GM23338 (cell line): Measurements from ENCODE around the gene HS6ST3.

ENCODE experiments used
- CREB1 ChIP-seq: fragments of 250-450 bp; sonication (Bioruptor Pico); IDR thresholded peaks from 2 replicates; pipeline ENCODE4 v1.5.0; 2020; ENCODE audit warnings: low read depth, mild to moderate bottlenecking, moderate library complexity
- EZH2 ChIP-seq: fragments of 200-600 bp; sonication (generic); IDR thresholded peaks from one replicate; pipeline ENCODE4 v1.8.0; 2017; ENCODE audit warnings: antibody characterized with exemption, mild to moderate bottlenecking, low read depth; ENCODE audit not compliant: unreplicated experiment
- EZH2phosphoT487 ChIP-seq: fragments of 200-600 bp; sonication (generic); IDR thresholded peaks from one replicate; pipeline ENCODE4 v1.8.1; 2018; ENCODE audit warnings: antibody characterized with exemption; ENCODE audit not compliant: unreplicated experiment
- JUNB ChIP-seq: IDR thresholded peaks from one replicate; pipeline ENCODE4 v1.6.1; 2016; ENCODE audit warnings: antibody characterized with exemption; ENCODE audit not compliant: unreplicated experiment
- POLR2AphosphoS5 ChIP-seq: IDR thresholded peaks from 2 replicates; pipeline ENCODE4 v1.6.1; 2016; ENCODE audit warnings: antibody characterized with exemption, low read depth
- ZNF114 ChIP-seq: fragments of 250-450 bp; sonication (Bioruptor Pico); IDR thresholded peaks from 2 replicates; pipeline ENCODE4 v1.5.0; 2020; ENCODE audit warnings: mild to moderate bottlenecking, moderate library complexity
- ZNF331 ChIP-seq: fragments of 250-450 bp; sonication (Bioruptor Pico); IDR thresholded peaks from 2 replicates; pipeline ENCODE4 v1.5.0; 2020; ENCODE audit warnings: low read depth, mild to moderate bottlenecking, moderate library complexity
- TF ChIP-seq, protein P1 (sequence below), 2 experiments: fragments of 200-600 bp in 1 of 2; sonication (generic) in 1 of 2; conservative IDR thresholded peaks; 2 replicates each; pipeline versions ENCODE4 v1.5.1 to v1.6.1; 2016 to 2017; ENCODE audit warnings: antibody characterized with exemption in 2 of 2, low read depth in 2 of 2, mild to moderate bottlenecking in 2 of 2, moderate library complexity in 1 of 2
- TF ChIP-seq, protein P2 (sequence below): IDR thresholded peaks from one replicate; pipeline ENCODE4 v1.6.1; 2018; ENCODE audit warnings: antibody characterized with exemption; ENCODE audit not compliant: unreplicated experiment
- TF ChIP-seq, protein P3 (sequence below): IDR thresholded peaks from 2 replicates; pipeline ENCODE4 v1.6.1; 2016; ENCODE audit warnings: antibody characterized with exemption

DNA sequence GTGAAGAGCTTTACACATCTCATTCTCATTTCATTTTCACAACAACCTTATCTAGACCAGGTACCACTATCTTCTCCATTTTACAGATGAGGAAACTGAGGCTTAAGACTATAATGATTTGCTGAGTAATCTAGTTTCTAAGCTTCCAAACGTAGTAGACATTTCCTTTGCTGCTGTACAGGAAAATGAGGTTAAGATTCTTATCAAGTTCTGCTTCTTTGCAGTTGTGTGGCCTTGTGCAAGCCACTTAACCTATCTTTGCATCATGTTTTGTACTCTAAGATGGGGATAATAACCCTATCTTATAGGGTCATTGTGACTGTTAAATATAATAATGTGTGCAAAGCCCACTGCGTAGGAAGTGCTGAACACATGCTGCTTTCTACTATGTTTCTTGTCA is 307.9 kb downstream of the HS6ST3 start:
- TF ChIP-seq, protein P1, sequence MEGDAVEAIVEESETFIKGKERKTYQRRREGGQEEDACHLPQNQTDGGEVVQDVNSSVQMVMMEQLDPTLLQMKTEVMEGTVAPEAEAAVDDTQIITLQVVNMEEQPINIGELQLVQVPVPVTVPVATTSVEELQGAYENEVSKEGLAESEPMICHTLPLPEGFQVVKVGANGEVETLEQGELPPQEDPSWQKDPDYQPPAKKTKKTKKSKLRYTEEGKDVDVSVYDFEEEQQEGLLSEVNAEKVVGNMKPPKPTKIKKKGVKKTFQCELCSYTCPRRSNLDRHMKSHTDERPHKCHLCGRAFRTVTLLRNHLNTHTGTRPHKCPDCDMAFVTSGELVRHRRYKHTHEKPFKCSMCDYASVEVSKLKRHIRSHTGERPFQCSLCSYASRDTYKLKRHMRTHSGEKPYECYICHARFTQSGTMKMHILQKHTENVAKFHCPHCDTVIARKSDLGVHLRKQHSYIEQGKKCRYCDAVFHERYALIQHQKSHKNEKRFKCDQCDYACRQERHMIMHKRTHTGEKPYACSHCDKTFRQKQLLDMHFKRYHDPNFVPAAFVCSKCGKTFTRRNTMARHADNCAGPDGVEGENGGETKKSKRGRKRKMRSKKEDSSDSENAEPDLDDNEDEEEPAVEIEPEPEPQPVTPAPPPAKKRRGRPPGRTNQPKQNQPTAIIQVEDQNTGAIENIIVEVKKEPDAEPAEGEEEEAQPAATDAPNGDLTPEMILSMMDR (conservative IDR thresholded peaks at IDR 0.05; ENCODE audit: low read depth in 2 of 2): no peak
- no peak for TF ChIP-seq EZH2
- TF ChIP-seq POLR2AphosphoS5: no peak
- no peak for TF ChIP-seq CREB1
- TF ChIP-seq, protein P2, sequence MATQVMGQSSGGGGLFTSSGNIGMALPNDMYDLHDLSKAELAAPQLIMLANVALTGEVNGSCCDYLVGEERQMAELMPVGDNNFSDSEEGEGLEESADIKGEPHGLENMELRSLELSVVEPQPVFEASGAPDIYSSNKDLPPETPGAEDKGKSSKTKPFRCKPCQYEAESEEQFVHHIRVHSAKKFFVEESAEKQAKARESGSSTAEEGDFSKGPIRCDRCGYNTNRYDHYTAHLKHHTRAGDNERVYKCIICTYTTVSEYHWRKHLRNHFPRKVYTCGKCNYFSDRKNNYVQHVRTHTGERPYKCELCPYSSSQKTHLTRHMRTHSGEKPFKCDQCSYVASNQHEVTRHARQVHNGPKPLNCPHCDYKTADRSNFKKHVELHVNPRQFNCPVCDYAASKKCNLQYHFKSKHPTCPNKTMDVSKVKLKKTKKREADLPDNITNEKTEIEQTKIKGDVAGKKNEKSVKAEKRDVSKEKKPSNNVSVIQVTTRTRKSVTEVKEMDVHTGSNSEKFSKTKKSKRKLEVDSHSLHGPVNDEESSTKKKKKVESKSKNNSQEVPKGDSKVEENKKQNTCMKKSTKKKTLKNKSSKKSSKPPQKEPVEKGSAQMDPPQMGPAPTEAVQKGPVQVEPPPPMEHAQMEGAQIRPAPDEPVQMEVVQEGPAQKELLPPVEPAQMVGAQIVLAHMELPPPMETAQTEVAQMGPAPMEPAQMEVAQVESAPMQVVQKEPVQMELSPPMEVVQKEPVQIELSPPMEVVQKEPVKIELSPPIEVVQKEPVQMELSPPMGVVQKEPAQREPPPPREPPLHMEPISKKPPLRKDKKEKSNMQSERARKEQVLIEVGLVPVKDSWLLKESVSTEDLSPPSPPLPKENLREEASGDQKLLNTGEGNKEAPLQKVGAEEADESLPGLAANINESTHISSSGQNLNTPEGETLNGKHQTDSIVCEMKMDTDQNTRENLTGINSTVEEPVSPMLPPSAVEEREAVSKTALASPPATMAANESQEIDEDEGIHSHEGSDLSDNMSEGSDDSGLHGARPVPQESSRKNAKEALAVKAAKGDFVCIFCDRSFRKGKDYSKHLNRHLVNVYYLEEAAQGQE: no peak
- TF ChIP-seq, protein P3, sequence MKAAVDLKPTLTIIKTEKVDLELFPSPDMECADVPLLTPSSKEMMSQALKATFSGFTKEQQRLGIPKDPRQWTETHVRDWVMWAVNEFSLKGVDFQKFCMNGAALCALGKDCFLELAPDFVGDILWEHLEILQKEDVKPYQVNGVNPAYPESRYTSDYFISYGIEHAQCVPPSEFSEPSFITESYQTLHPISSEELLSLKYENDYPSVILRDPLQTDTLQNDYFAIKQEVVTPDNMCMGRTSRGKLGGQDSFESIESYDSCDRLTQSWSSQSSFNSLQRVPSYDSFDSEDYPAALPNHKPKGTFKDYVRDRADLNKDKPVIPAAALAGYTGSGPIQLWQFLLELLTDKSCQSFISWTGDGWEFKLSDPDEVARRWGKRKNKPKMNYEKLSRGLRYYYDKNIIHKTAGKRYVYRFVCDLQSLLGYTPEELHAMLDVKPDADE: no peak
- TF ChIP-seq ZNF114 (CRISPR knock-in tag): no peak
- no peak for TF ChIP-seq JUNB
- no peak for TF ChIP-seq ZNF331
- no peak for TF ChIP-seq EZH2phosphoT487
